Coronary artery (tissue), 2 donors: ENCODE data around the gene APOL6.

Experiments
- DNase-seq: peaks from one replicate; pipeline ENCODE4 v3.0.0-alpha.2; 2017; ENCODE audit warnings: low spot score
- H3K27ac ChIP-seq, 2 donors: fragments of 200-600 bp; sonication (generic); one replicate each; pipeline ENCODE4 v1.5.1; 2016 to 2019
- H3K4me3 ChIP-seq: fragments of 200-600 bp; sonication (generic); 2 replicates; pipeline ENCODE4 v1.5.1; 2016; ENCODE audit warnings: mild to moderate bottlenecking, moderate library complexity
- CTCF ChIP-seq: fragments of 200-600 bp; sonication (generic); IDR thresholded peaks from one replicate; pipeline ENCODE4 v1.5.1; 2019; ENCODE audit warnings: antibody characterized with exemption

The APOL6 gene

GRCh38 chr22:35625763-35626432 is 22.3 kb upstream of the APOL6 start:
- no peak for TF ChIP-seq CTCF
- no peak for DNase-seq
- no peak overlapping the region for H3K4me3 ChIP-seq
- H3K27ac ChIP-seq = no peak overlapping the region

- peak overlapping the region; percentile 74 to 83 for H3K27ac ChIP-seq
- TF ChIP-seq CTCF = peak; percentile 45
- peak; percentile 88 for DNase-seq
Measured at GRCh38 chr22:35627267-35628041, 20.8 kb upstream of the APOL6 start.

GRCh38 chr22:35628732-35629131 is 19.5 kb upstream of the APOL6 start:
- no peak for TF ChIP-seq CTCF
- no peak for DNase-seq
- no peak overlapping the region for H3K4me3 ChIP-seq
- peak overlapping the region; percentile 69 to 84 for H3K27ac ChIP-seq

More at GRCh38 chr22:35627267-35628041, 20.8 kb upstream of the APOL6 start:
- H3K4me3 ChIP-seq = peak overlapping the region; percentile 71

GRCh38 chr22:35629406-35630216 is 18.6 kb upstream of the APOL6 start:
- TF ChIP-seq CTCF = no peak
- H3K27ac ChIP-seq = peak overlapping the region; percentile 69 to 84
- peak; percentile 94 for DNase-seq
- peak overlapping the region; percentile 3 for H3K4me3 ChIP-seq

GRCh38 chr22:35630387-35630793 is 17.9 kb upstream of the APOL6 start:
- TF ChIP-seq CTCF = no peak
- no peak overlapping the region for H3K4me3 ChIP-seq
- no peak for DNase-seq
- H3K27ac ChIP-seq = peak overlapping the region in 1 of 2 donors; percentile 84

- no peak for TF ChIP-seq CTCF
- no peak for DNase-seq
- Histone ChIP-seq H3K27ac (peak overlapping the region in 1 of 2 donors; percentile 84), H3K4me3 (no peak overlapping the region)
Measured at GRCh38 chr22:35630891-35631290, 17.4 kb upstream of the APOL6 start.
